PFSK-1 (cell line): Measurements from ENCODE around the gene WDR17.

ENCODE experiments used
- FOXP2 ChIP-seq: optimal IDR thresholded peaks from 2 replicates; pipeline ENCODE3; 2011; ENCODE audit warnings: borderline replicate concordance, control low read depth, inconsistent platforms; ENCODE audit not compliant: insufficient read depth; ENCODE audit errors: extremely low read length, extremely low read depth
- POLR2AphosphoS5 ChIP-seq: IDR thresholded peaks from 2 replicates; pipeline ENCODE4 v1.6.1; 2012; ENCODE audit warnings: low read depth, mild to moderate bottlenecking, control low read depth, low read length, moderate library complexity
- REST ChIP-seq, 2 experiments: IDR thresholded peaks; 2 replicates each; pipeline versions ENCODE4 v1.6.1 to v1.8.0; 2011 to 2012; ENCODE audit warnings: low read depth in 2 of 2, low read length in 2 of 2, control low read depth in 1 of 2, inconsistent platforms in 1 of 2, mild to moderate bottlenecking in 1 of 2, moderate library complexity in 1 of 2; ENCODE audit not compliant: insufficient read depth in 1 of 2
- SIN3A ChIP-seq: IDR thresholded peaks from 2 replicates; pipeline ENCODE4 v1.6.1; 2012; ENCODE audit warnings: mild to moderate bottlenecking, low read length, moderate library complexity, borderline replicate concordance; ENCODE audit not compliant: insufficient read depth
- TAF1 ChIP-seq: IDR thresholded peaks from 2 replicates; pipeline ENCODE4 v1.6.1; 2012; ENCODE audit warnings: low read length, control low read depth, borderline replicate concordance; ENCODE audit not compliant: insufficient read depth

Gene WDR17

GRCh38 chr4:176066757-176067156, 1.1 kb downstream of the WDR17 start:
- TF ChIP-seq FOXP2 (no peak), TAF1 (no peak), SIN3A (no peak), POLR2AphosphoS5 (no peak), REST (IDR thresholded peaks at IDR 0.05; ENCODE audit: insufficient read depth in 1 of 2, low read depth in 2 of 2, low read length in 2 of 2) (no peak)

- TF ChIP-seq FOXP2 (no peak), POLR2AphosphoS5 (no peak), SIN3A (no peak), REST (IDR thresholded peaks at IDR 0.05; ENCODE audit: insufficient read depth in 1 of 2, low read depth in 2 of 2, low read length in 2 of 2) (no peak), TAF1 (no peak)
Observed at GRCh38 chr4:176077561-176077960, 11.9 kb downstream of the WDR17 start.

GRCh38 chr4:176084769-176085168, 19.1 kb downstream of the WDR17 start:
- no peak for TF ChIP-seq TAF1
- no peak for TF ChIP-seq REST (IDR thresholded peaks at IDR 0.05; ENCODE audit: insufficient read depth in 1 of 2, low read depth in 2 of 2, low read length in 2 of 2)
- TF ChIP-seq POLR2AphosphoS5 = no peak
- TF ChIP-seq SIN3A = no peak
- no peak for TF ChIP-seq FOXP2

GRCh38 chr4:176090115-176090514, 24.5 kb downstream of the WDR17 start:
- TF ChIP-seq REST (IDR thresholded peaks at IDR 0.05; ENCODE audit: insufficient read depth in 1 of 2, low read depth in 2 of 2, low read length in 2 of 2) (no peak), TAF1 (no peak), SIN3A (no peak)

GRCh38 chr4:176099314-176099713, 33.7 kb downstream of the WDR17 start:
- TF ChIP-seq FOXP2 (no peak), SIN3A (no peak), REST (IDR thresholded peaks at IDR 0.05; ENCODE audit: insufficient read depth in 1 of 2, low read depth in 2 of 2, low read length in 2 of 2) (no peak), TAF1 (no peak), POLR2AphosphoS5 (no peak)
